NCI-H446 (cell line): ENCODE results near the gene H2AZ2.
"Not testable (repeated sequence)": the region's sequence is repeated elsewhere in the genome, so short reads cannot be mapped to it uniquely, and the experiment has no call there.

Experiments used
- DNase-seq, 2 experiments: peaks; one replicate each; lab custom pipeline; 2025; lab: John Stamatoyannopoulos, UW

H2AZ2 gene

DNA sequence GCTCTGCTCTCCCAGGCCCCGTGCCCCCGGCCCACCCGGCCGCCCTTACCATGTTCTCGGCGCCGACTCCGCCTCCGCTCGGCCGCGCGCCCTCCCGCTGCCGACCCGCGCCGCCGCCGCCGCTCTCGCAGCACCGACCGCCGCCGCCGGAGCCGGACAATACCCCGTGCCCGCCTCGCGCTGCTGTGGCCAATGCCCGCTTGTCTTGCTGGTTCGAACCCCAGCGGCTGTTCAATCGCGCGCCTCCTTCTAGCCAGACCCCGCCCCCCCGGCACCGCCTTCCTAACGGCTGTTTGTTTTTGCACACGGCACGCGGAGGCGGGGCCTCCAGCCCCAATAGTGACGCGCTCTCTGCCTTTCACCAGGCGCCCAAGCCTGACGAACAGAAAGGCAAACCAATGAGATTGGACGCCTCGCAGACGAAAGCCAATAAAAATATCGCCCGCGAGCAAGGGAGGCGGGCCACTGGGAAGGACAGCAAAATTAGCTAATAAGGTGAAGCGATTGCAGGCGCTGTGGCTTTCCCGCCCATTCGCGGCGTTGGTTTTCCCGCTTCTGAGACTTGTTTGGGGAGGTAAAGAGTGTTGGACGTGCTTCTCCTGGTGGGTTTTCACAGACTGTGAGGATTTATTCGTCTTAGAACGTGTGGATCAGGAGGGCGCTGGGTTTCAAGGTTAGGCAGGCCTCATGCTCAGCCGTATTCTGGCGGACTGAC, at the start of gene H2AZ2:
TSS of gene H2AZ2 (minus strand) at position 168 of the 715 bp plus-strand sequence. CDS start at position 52, 116 bp downstream.
- peak; percentile 99 to 100 for DNase-seq

DNA sequence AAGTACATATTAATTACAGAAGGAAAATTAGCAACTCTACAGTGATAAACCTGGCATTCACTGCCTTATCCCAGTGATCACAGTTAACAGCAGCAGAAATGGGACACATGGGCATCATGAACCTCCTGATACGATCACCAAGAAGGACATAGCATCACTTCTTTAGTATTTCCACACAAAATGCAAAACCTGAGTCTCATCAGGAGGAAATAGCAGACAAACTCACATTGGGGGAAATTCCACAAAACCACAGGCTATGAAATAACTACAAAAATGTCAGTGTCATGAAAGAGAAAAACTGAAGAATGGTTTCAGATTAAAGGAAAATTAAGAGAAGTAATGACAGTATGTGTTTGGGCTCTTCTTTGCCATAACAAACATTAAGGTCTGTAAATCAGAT, 49.4 kb upstream of the H2AZ2 start:
- DNase-seq = no peak

DNA sequence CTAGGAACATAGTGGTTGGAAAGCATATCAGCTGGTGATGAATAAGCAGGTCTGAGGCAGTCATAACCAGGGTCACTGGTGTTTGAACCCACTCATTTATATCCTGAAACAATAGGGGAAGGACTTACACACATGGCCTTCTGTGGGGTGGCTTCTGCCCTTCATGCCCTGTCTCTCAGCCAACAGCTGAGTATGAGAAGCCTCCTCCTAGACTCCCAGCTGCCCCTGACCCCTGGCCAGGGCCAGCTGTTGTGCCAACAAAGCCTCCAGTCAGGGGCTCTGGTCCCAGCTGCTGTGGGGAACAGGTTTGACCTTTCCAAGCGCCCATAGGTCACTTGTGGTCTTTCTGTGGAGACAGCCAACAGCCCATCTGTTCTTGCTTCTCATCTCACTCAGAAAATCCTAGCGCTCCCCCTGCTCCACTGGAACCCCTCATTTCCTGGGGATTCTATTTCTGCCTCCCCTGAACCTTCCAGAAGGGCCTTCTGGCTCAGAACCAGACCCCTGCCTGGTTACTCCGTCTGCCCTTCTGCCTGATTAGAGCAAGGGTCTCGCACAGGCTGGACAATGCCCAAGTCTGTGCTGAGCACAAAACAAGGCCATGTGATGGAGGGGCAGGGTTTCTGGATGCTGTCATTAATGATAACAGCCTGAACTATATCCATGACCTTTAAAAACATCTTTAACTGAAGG, 47.1 kb upstream of the H2AZ2 start:
- DNase-seq = no peak

DNA sequence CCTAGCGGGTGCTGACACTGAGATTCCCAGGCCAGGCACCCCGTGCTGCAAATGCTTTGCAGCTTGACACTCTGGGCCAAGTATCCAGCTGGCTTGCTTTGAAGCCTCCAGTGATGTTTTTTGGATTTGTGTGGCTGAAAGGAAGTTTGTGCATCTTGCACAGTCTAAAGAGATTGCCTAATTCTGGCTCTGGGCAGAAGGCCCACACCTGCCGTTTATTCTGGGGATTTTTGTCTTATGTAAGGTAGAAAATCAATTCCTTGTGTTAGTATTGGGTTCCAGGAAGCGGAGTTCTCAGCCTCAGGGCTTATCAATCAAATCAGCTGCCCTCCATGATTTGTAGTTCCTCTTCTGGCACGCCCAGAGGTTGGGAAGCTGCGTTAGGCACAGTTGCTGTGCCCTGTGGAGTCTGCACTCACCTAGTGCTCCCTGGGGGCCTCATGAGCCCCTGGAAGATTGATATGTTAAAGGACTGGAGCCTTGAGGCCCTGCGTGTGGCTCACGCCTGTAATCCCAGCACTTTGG, 45.9 kb upstream of the H2AZ2 start:
- DNase-seq = no peak

DNA sequence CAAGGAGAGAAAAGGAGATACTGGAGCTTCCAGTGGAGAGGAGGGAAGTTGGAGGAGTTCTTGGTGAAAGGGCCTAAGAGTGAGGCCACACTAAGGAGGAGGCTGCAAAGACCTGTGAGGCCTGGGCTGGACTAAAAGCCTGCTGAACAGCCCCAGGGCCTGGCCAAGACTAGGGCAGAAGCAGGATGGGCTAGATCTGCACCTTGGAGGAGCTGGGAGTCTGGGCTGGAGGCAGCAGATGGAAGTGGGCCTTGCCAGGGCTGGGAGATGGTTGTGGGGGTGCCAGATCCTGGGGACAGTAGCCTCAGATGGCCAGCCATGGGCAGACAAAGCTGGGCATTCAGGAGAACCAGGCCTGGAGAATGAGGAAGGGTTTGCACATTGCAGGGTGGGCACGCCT, 43.9 kb upstream of the H2AZ2 start:
- no peak for DNase-seq

DNA sequence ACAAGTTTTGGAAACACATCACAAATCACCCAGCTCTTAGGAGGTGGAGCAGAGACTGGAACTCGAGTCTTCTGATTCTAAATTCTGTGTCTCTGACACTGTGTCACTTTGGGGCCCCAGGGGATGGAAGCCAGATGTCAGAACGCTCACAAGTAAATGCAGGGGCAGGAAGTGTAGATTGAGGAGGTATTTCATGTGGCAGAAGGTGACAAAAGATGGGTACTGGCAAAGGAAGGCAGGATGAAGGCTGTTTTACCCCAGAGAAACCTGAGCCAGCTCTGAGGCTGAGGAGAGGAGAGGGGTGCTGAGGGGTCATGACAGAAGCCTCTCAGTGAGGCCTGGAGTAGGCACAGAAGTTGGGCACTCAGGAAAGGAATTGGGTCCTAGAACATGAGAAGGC, 43.5 kb upstream of the H2AZ2 start:
- no peak for DNase-seq

DNA sequence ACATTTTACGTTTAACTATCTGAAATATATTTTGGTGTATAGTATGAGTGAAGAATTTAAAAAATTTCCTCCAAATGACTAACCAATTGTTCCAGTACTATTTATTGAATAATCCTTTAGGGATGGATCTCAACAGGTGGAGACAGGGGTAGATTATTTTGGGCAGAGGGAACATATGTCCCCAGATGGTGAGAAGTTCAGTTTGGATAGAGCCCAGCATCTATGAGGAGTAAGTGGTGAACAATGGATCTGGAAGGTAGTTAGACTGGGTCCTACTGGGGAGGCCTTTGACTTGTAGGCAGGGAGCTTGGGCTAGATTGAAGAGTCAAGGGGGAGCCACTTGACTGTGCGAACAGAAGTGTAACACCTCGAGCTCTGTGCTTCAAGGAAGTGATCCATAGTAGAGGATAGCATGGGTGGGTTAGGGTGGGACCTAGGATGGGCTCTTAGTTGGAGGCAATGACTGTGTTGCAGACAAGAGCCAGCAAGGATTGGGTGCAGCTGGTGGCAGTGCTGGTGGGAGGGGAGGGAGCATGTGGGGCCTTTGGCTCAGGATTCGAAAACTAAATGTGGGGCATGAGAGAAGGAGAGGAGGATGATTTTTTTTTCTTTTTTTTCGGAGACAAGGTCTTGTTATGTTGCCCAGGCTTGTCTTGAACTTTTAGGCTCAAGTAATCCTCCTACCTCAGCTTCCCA, 41.3 kb upstream of the H2AZ2 start:
- DNase-seq = no peak

DNA sequence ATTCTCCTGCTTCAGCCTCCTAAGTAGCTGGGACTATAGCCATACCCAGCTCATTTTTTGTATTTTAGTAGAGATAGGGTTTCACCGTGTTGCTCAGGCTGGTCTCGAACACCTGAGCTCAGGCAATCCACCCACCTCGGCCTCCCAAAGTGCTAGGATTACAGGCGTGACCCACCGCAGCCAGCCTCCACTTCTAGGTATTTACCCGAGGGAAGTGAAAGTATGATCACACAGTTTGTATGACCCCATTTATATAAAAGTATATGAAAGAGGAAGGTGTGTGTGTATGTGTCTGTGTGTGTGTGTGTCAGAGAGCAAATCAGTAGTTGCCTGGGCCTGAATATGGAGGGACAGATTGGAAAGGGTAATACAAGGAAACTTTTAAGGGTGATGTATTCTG, 39.4 kb upstream of the H2AZ2 start:
- no peak for DNase-seq

DNA sequence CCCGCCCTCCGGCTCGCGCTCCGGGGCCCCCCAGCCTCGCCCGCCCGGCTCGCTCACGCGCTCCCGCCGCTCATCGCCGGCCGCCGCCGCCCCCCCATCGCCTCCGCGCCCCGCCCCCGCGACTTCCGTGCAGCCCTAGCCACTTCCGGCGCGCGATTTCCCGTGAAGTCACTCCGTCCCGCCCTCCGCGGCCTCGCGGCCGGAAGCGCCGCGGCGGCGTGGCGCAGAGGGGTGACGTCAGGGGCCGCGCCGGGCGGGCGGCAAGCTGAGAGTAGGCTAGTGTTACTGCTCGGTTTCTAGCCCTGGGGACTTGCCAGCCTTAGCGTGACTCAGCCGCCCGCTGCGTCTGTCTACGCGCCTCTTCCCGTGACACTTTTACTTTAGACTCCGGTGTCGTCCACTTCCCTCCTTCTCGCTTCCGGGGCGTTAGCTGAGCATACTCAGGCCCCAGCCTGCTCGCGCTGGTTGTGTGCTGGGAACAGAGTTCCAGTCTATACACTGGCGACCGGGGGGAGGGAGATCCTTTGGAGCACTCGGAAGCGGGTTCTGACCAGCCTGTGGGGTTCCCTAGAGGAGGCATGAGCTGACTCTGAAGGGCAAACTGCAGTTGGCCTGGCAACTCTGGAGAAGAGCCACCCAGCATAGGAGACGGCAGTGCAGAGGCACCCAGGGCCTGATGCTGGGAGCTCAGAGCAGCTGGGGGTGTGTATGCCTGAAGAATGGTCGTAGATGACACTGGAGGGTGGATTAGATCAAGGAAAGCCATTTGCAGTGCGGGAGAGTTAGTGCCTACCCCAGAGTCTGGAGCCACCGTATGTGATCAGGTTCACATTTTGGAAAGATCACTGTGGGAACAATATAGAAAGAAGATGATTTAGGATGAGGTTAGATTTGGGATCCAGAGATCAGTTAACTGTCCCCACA, 37.8 kb upstream of the H2AZ2 start, which contains the start of gene PURB:
TSS of gene PURB (minus strand) at position 137 of the 924 bp plus-strand sequence. CDS start 182 bp downstream, outside the sequence.
- DNase-seq = peak; percentile 90 to 96

DNA sequence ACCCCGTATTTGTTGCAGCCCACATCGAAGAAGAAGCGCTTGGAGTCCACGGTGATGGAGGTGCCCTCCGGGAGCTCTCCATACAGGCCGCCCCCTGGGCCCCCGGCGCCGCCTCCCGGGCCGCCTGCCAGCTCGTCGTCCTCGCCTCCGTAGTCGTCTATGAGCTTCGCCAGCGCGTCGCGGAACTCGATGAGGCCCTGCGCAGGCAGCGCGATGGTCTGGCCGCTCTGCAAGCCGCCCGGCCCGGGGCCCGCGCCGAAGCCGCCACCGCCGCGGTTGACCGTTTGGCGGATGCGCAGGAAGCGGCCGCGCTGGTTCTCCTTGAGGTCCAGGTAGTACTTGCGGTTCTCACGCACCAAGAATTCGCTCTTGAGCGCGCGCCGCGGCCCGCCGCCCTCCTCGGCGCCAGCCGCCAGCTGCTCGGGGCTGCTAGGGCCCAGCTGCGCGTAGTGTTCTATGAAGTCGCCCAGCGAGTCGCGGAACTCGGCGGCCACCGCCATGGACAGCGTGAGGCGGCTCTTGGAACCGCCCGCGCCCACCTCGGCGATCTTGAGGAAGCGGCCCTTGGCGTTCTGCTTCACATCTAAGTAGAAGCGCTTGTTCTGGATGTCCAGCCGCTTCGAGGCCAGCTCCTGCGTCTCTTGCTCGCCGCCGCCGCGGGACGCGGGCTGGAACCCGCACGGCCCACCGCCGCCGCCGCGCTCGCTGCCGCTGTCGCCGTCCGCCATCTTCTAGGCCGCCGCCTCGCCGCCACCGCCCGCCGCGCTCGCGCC, 36.9 kb upstream of the H2AZ2 start:
- peak in 1 of 2 experiments; percentile 64 for DNase-seq

DNA sequence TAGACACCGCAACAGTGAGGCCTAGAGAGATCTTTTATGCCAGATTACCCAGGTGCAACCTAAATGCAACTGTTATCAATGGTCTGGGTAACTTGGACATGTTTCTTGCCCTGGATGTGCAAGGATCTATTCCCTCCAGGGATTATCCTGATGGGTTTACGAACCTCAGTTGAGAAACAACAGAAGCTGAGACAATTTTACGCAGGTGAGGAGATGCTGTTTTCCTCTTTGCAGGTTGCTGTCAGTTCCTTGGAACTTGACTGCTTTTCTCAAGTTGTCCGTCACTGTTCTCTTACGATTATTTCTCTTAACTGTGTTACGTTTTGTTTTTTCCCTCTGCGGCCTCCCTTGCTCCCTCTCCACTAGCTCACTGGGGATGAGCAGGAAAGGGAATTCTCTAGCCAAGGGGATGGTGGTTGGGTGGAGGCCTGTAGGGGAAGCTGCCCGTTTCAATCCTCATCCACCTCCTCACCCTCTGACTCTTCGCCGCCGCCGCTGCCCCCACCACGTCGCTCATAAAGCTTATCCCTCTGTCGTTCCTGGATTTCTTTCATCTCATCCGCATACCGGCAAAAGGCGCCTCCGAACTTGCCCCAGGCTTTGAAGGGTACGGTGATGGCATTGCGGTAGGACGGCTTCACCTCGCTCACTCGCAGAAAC, 36.2 kb upstream of the H2AZ2 start:
- no peak for DNase-seq

DNA sequence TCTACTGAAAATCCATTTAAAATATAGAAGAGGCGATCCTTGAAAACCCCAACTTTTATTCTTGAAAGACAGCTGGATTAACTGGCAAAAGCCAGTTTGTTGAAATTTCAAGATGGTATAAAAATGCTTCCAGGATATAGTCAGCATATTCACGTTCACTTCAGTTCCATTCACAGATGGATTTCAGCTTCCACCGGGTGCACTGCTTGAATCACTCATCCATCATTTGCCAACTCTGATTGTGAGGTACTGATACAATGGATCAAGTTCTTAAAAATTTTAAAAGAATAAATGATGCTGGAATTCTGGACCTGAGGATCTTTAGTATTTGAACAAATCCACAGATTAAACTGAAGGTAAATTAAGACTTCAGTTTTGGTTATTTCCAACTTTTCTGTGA, 35.0 kb upstream of the H2AZ2 start:
- DNase-seq = no peak

DNA sequence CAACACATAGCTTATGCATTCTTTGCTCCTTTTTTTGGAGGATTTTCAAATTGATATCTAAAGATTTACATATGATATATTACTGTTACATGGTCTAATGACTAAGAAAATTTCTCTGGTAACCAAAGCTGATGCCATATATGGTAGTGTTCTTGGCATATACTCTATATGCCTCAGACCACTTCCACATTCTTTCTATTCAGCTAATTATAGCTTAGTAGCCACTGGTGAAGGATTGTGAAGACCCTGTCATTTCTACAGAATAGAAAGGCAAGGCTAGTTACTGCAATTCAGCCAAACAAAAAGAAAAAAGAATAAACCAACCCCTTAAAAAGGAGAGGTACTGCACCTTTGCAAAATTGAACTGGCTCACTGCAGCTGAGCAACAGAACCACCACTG, 33.7 kb upstream of the H2AZ2 start:
- DNase-seq = no peak

DNA sequence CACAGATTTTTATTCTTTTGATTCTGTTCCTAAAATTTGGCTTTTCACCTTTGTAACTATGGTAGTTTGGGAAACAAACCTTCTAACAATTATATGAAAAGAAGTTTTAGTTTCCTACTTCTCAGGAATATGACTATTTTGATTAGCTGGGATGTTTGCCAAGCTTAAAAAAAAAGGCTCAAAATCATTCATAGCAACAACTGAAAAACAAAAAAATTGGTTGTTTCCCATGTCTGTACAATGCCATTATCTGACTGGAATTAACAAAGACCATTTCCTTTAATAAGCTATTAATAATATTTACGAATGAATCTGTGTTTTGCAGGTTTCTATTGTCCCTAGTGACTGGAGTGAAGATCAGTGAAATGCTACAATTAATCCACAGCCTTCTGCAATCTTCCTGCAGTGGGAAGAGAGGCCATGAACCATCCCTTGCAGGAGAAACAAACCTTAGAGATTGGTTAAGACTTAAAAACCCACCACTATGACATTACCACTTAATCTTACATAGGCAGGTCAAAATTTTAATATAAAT, 33.2 kb upstream of the H2AZ2 start:
- DNase-seq = no peak

DNA sequence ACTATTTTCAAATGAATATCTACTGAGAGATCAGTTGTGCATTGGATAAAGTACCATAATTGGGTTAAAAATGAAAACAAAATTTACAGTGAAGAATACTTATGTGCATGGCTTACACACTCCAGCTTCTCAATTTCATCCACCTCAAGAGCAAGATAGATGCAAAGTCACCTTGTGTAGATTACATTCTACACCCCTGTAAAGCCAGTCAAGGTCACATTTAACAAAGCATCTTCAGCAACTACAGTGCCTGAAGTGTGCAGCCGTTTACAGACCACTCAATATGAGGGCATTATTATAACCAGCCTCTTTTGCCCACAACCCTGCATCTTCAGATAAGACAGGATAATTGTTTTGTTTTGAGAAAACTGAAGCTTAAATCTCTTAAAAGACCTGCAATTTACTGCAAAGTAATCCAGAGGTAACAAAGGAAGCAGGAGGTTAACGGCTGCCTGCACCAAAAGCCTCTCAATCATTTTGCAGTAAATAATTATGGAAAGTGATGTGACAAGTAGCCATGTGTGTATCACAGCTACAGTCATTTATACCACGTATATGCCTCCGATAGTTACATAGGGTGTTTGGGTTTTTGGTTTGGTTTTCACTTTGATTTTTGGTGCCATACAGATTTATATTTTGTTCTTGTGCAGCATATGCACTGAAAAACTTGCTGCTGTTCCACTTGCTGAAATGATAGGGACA, 32.6 kb upstream of the H2AZ2 start:
- no peak for DNase-seq

DNA sequence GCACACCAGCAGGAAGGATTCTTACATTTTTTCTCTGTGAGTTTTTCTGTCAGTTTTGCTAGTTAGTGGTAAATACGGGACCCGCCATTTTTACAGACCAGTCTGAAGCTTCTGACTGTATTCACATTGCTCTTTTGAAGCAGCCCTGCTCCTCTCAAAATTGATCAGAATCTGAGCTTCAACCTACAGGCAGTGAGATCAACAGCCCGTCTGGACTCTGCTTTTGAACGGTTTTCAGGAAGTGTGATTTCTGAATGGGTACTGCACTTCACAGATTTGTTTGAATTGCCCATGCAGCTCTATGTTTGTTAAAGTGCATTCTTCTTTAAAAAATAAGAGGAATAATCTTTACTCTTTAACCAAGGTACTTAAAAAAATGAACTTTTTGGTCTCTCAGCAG, 28.5 kb upstream of the H2AZ2 start:
- DNase-seq = no peak

DNA sequence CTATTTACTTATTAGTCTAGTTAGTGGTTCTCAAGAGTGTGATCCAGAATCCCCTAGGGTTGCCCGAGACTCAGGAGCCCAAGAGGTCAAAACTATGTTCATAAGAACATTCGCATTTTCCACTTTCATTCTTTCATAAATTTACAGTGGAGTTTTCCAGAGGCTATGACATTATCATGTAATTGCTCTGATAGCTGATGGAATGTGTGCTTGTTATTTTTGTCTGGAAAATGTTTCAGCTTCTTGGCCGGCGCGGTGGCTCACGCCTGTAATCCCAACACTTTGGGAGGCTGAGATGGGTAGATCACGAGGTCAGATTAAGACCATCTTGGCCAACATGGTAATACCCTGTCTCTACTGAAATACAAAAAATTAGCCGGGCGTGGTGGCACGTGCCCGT, 27.4 kb upstream of the H2AZ2 start:
- no peak for DNase-seq

DNA sequence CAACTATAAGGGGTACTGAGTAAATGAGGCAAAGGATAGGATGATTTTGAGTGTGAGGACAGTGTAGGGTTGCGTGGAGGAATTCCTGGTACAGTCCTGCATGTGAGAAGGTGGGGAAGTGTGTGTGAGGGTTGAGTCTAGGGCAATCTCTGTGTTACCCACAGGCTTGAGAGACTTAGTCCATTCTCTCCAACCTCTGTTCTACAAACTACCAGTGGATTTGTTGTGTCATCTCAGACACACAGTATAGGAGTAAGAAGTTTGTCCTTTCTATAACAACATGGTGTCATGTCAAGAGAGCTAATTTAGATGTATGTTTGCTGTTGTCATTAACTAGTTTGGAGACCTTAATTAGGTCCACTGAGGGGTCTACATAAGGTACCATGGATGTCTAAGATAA, 24.9 kb upstream of the H2AZ2 start:
- no peak for DNase-seq

DNA sequence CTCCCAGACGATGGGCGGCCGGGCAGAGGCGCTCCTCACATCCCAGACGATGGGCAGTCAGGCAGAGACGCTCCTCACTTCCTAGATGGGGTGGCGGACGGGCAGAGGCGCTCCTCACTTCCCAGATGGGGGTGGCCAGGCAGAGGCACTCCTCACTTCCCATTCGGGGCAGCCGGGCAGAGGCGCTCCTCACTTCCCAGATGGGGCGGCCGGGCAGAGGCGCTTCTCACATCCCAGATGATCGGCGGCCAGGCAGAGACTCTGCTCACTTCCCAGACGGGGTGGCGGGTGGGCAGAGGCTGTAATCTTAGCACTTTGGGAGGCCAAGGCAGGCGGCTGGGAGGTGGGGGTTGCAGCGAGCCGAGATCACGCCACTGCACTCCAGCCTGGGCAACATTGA, 24.0 kb upstream of the H2AZ2 start:
- not testable (repeated sequence) for DNase-seq
